Mesodermal cell (in vitro differentiated cells): ENCODE measurements around the gene DLG3.
"Not testable (repeated sequence)": the region's sequence is repeated elsewhere in the genome, so short reads cannot be mapped to it uniquely, and the experiment has no call there.

Experiments used
- H3K27ac ChIP-seq: 2 replicates; pipeline ENCODE4 v1.7.0; 2013; ENCODE audit warnings: mild to moderate bottlenecking, low read depth, low read length, moderate library complexity; ENCODE audit not compliant: severe bottlenecking
- H3K36me3 ChIP-seq: 2 replicates; pipeline ENCODE4 v1.7.1; 2013; ENCODE audit warnings: mild to moderate bottlenecking, low read length, moderate library complexity; ENCODE audit not compliant: control insufficient read depth, insufficient read depth
- H3K4me1 ChIP-seq: one replicate; pipeline ENCODE4 v1.7.1; 2013; ENCODE audit warnings: mild to moderate bottlenecking, low read length; ENCODE audit not compliant: insufficient read depth, control insufficient read depth, poor library complexity, severe bottlenecking
- H3K4me3 ChIP-seq: 2 replicates; pipeline ENCODE4 v1.7.0; 2013; ENCODE audit warnings: low read length, control low read depth, mild to moderate bottlenecking; ENCODE audit not compliant: insufficient read depth, poor library complexity, severe bottlenecking; ENCODE audit errors: extremely low read depth
- H3K9me3 ChIP-seq: 2 replicates; pipeline ENCODE4 v1.7.1; 2013; ENCODE audit warnings: mild to moderate bottlenecking, low read length, moderate library complexity; ENCODE audit not compliant: control insufficient read depth
- WGBS, 2 experiments: methylation state at CpG; one replicate each; pipeline ENCODE4 v1.1.5; 2013; ENCODE audit warnings: missing lambda C conversion rate in 2 of 2; ENCODE audit not compliant: insufficient coverage in 2 of 2; 5-methylcytosine and 5-hydroxymethylcytosine counted together

Gene DLG3

GRCh38 chrX:70496491-70496890, 51.9 kb downstream of the DLG3 start:
- H3K36me3 ChIP-seq: peaks cover 75% of the 10 kb centered on the region
- H3K4me1 ChIP-seq: no peaks in the 10 kb centered on the region
- H3K27ac ChIP-seq: no peak overlapping the region
- WGBS, 2 experiments: 80% methylated on average over 2 of the region's 5 CpGs; no CpG with 5 or more reads in 1 of the 2 experiments
- no peaks in the 10 kb centered on the region for H3K9me3 ChIP-seq
- no peak overlapping the region for H3K4me3 ChIP-seq

GRCh38 chrX:70497026-70497425, 52.4 kb downstream of the DLG3 start:
- Histone ChIP-seq H3K36me3 (peaks cover 77% of the 10 kb centered on the region), H3K27ac (no peak overlapping the region), H3K4me3 (no peak overlapping the region), H3K9me3 (no peaks in the 10 kb centered on the region), H3K4me1 (no peaks in the 10 kb centered on the region)
- 100% methylated on average over 1 of the region's 3 CpGs; no CpG with 5 or more reads in 1 of the 2 experiments for WGBS, 2 experiments

- no CpG with 5 or more reads among the region's 2 CpGs for WGBS, 2 experiments
- Histone ChIP-seq H3K4me3 (no peak overlapping the region), H3K4me1 (no peaks in the 10 kb centered on the region)
Measured at GRCh38 chrX:70498129-70498528, 53.5 kb downstream of the DLG3 start.

GRCh38 chrX:70500826-70501225, 56.2 kb downstream of the DLG3 start:
- H3K36me3 ChIP-seq: peaks cover 56% of the 10 kb centered on the region
- no peaks in the 10 kb centered on the region for H3K4me1 ChIP-seq
- WGBS, 2 experiments: 94% methylated on average over 2 of the region's 4 CpGs; no CpG with 5 or more reads in 1 of the 2 experiments
- no peak overlapping the region for H3K27ac ChIP-seq
- H3K9me3 ChIP-seq: no peaks in the 10 kb centered on the region
- no peak overlapping the region for H3K4me3 ChIP-seq

More at GRCh38 chrX:70498129-70498528, 53.5 kb downstream of the DLG3 start:
- no peak overlapping the region for H3K27ac ChIP-seq
- H3K9me3 ChIP-seq: no peaks in the 10 kb centered on the region
- H3K36me3 ChIP-seq: peaks cover 76% of the 10 kb centered on the region

DNA sequence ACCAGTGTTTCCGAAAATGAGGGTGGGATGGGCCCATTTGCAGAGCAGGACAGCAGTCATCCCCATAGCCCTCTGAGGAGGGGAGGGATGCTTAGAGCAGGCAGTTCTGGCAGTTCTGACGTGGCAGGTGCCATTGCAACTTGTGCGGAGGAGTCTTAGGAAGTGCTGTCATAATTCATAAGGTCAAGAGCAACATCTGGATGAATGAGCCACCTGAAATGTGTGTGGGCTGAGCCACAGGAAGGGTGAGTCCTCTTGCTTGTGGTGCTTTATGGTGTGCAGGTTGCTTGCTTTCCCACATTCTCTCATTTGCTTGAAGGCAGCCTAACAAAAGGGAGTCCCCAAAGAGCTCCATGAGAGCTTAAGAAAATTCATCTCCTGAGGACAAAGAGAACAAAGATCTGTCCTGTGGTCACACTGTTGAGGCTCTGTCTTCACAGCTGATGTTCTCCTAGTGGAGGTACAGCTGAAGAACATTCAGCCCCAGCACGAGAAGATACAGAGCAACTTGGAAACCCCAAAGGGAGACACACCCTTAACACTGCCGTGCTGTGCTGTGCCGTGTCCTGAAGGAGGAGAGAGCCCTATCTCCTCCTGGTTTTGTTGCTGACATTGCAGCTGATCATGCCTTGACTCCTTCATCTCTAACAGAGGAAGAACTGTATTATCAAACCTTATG, 60.3 kb downstream of the DLG3 start:
- no peak overlapping the region for H3K4me3 ChIP-seq
- no peaks in the 10 kb centered on the region for H3K9me3 ChIP-seq
- peaks cover 32% of the 10 kb centered on the region for H3K36me3 ChIP-seq

GRCh38 chrX:70505451-70505841, 60.8 kb downstream of the DLG3 start:
- peaks cover 27% of the 10 kb centered on the region for H3K36me3 ChIP-seq
- no peak overlapping the region for H3K27ac ChIP-seq
- no CpG with 5 or more reads among the region's 4 CpGs for WGBS, 2 experiments
- no peak overlapping the region for H3K4me3 ChIP-seq
- H3K9me3 ChIP-seq: no peaks in the 10 kb centered on the region
- H3K4me1 ChIP-seq: no peaks in the 10 kb centered on the region

More for the DNA sequence above, 60.3 kb downstream of the DLG3 start:
- no peaks in the 10 kb centered on the region for H3K4me1 ChIP-seq
- H3K27ac ChIP-seq: no peak overlapping the region
- WGBS, 2 experiments: 80 to 100% methylated on average over 1 of the region's 6 CpGs

DNA sequence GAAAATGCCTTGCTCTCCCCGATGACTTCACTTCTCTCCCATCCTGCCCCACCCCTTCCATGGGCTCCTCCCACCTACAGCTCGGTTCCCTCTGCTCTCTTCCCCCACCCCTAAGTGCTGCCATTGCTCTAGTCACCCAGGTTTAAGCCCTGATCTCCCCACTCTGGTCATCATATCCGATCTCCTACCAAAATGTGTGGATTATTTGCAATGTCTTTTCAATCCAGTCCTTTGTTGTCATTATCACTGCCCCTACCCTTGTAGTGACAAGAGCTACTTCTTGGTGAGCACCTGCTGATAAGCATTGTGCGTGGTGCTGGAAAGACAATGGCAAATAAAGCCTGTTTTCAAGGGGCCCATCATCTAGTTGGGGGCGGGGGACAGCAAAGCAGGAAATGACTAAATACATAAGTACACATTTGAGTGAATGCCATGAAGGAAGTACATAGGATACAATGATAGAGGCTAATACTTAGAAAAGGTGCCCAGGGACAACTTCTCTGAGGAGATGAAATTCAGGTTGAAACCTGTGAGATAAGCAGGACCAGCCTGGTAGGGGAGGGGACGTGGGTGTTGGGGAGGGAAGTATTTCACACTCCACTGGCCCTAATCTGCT, 63.8 kb downstream of the DLG3 start:
- Histone ChIP-seq H3K4me1 (no peaks in the 10 kb centered on the region), H3K9me3 (no peaks in the 10 kb centered on the region)
- 0% methylated on average over 1 to 2 of the region's 6 CpGs for WGBS, 2 experiments

GRCh38 chrX:70509078-70509477, 64.4 kb downstream of the DLG3 start:
- Histone ChIP-seq H3K36me3 (peaks cover 4% of the 10 kb centered on the region), H3K4me3 (no peak overlapping the region), H3K4me1 (no peaks in the 10 kb centered on the region), H3K9me3 (no peaks in the 10 kb centered on the region), H3K27ac (no peak overlapping the region)
- no CpG with 5 or more reads among the region's 4 CpGs for WGBS, 2 experiments

More for the DNA sequence above, 63.8 kb downstream of the DLG3 start:
- Histone ChIP-seq H3K27ac (no peak overlapping the region), H3K36me3 (peaks cover 7% of the 10 kb centered on the region), H3K4me3 (no peak overlapping the region)

- not testable (repeated sequence) for H3K4me1 ChIP-seq, H3K9me3 ChIP-seq, H3K4me3 ChIP-seq, H3K36me3 ChIP-seq, H3K27ac ChIP-seq
- WGBS, 2 experiments: no CpG with 5 or more reads among the region's 4 CpGs
Measured at GRCh38 chrX:70515270-70515669, 70.6 kb downstream of the DLG3 start.

GRCh38 chrX:70515692-70516091, 71.1 kb downstream of the DLG3 start:
- no CpG with 5 or more reads among the region's 1 CpG for WGBS, 2 experiments
- H3K4me1 ChIP-seq, H3K36me3 ChIP-seq, H3K4me3 ChIP-seq, H3K9me3 ChIP-seq, H3K27ac ChIP-seq: not testable (repeated sequence)

DNA sequence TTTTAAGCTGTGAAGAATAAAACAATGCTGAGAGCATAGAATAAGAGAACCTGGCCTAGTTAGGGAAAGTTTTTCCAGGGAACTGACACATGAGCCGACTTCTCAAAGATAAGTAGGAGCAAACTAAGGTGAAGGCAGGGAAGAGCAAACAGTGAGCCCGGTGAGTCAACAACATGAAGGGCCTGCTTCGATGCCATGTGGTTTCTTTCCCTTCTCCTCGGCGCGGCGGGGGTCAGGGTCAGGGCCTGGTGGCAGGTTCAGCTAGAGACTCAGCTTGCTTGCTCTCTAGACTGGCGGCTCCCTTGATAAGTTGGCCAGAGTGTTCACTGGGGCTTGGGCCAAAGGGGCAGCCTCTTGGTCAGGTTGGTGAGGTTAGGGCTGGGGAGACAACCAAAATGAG, 81.1 kb downstream of the DLG3 start:
- H3K4me1 ChIP-seq: no peaks in the 10 kb centered on the region
- no peaks in the 10 kb centered on the region for H3K9me3 ChIP-seq
- WGBS, 2 experiments: 83 to 100% methylated on average over 1 to 8 of the region's 8 CpGs
- no peak overlapping the region for H3K4me3 ChIP-seq
- H3K27ac ChIP-seq: no peak overlapping the region
- H3K36me3 ChIP-seq: no peaks in the 10 kb centered on the region
